ENCODE measurements around the gene DNAJC1.

Gene DNAJC1

DNA sequence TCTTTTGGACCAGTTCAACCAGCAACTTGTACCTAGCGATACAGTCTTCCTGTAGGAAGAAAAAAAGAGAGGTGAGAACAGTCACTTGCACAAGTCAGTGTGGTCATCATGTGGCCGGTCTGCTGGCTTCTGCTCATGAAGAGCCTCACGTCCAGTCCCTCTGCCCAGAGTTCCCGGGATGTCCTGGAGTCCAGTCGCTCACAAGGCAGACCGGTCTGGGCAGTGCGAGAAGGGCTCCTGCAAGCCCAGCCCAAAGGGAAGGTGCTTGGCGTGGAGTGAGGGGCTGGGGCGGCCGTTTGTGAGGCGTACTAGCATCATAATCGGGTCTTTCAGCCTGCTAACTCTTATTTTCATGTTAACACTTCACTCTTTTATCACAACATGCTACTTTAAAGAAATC, 246.8 kb downstream of the DNAJC1 start:
- DNase-seq: no peak

DNA sequence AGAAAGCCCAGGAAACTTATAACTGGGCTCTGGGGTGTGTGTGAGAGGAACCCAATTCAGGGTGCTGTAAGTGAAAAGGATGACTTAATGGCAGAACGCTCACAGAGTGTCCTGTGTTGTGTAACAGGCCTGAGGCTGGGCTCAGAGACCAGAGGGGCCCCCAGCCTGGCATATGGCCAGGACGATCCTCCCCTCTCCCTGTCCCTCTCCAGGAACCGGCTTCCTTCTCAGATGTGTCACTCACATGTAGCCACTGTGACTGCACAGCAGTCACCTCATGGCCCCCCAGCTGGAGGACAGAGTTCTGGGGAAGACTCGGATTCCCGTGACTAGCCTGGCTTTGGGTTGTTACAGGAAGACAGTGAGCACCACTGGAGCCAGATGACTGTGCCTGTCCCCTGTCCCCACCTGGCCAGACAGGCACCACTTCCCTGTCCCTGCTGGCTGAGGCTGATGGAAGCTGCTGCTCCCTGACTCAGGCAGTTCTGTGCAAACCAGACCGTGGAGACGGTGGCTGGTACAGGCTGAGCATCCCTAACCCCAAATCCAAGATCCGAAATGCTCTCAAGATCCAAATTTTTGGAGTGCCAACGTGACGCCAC, 249.0 kb downstream of the DNAJC1 start:
- peak; percentile 24 for DNase-seq

- DNase-seq: no peak
Measured at GRCh38 chr10:21753497-21754270, 249.8 kb downstream of the DNAJC1 start.

- DNase-seq: no peak
Measured at GRCh38 chr10:21751341-21752310, 251.9 kb downstream of the DNAJC1 start.

DNA sequence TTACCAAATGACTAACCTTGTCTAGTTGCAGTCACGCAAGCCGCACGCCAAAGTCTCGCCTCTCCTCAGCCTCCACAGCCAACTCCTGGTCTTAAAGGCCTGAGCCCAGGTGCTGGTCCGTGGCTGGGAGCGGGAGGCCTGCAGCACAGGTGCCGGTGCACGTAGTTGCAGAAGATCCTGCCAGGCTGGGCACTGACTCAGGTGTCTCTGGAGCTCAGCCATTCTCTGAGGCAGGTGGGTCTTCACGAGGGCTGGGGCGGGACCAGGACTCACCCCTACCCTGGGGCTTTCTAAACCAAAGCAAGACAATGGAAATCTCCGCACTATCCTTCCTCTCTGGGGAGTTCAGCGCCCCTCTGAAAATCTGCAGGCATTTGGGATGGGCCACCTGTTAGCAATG, 253.1 kb downstream of the DNAJC1 start:
- no peak for DNase-seq

DNA sequence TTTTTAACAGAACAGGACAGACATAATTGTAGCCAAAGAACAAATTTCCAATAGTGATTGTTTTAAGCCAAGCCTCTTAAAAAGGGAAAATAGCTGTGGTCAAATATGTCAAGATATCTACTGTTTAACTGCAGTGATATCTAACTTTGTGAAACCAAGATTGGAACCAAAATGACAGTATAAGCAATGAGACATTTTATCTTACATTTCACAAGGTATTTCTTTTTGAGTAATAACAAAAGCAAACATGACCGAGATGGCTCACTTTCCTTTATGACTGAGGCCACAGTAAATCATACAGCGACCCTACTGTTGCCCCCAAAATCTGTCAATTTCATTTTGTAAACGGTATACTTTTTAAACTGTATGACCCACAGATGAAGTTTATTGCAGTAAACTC, 253.7 kb downstream of the DNAJC1 start:
- DNase-seq: no peak

DNA sequence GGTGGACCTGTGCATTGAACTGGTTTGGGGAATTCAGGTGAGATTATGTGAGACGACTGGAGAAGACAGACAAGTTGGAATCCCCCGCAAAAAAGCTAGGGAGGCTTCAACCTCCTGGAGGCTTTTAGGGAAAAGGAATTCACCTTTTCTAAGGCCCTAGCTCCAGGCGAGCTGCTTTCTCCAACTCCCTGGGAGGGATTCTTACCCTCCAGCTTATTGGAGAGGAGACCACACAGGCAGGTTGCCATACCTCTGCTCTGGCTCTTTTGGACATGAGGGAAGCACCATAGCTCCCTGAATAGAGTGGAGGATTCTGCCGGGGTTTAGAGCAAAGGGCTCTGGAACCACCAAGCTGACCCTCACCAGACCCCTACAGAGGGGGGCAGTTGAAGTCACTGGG, 255.7 kb downstream of the DNAJC1 start:
- DNase-seq: no peak

DNA sequence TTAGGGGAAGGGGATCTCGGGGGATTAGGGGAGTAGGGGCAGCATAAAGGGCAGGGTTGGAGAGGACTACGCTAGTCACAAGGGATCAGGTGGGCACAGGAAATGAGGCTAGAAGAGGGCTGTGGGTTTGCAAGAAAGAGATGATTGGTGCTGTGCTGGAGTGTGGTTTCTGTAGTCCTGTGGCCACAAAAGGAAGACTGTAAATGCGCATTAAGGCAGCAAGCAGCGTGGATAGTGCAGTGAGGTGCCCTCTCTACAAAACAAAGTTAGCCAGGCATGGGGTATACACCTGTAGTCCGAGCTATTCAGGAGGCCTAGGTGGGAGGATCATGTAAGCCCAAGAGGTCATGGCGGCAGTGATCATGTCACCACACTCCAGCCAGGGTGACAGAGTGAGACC, 257.4 kb downstream of the DNAJC1 start:
- no peak for DNase-seq

DNA sequence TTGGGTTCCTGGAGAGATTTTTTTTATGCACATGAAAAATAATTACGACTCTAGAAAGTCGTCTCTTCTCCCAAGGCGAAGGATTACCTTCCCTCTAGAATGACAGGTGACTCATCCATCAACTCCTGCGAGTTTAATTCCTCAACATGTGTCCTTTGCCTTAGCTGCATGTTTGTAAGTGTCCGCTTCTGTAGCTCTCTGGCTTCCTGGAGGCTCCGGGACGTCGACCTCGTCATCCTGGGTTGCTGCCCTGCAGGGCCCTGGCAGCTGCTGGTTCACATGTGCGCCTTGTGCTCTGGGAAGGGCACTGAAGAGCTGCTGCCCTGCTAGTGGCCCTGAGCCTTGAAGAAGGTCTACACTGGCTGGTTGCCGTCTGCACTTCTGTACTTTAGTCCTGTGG, 259.3 kb downstream of the DNAJC1 start:
- no peak for DNase-seq

DNA sequence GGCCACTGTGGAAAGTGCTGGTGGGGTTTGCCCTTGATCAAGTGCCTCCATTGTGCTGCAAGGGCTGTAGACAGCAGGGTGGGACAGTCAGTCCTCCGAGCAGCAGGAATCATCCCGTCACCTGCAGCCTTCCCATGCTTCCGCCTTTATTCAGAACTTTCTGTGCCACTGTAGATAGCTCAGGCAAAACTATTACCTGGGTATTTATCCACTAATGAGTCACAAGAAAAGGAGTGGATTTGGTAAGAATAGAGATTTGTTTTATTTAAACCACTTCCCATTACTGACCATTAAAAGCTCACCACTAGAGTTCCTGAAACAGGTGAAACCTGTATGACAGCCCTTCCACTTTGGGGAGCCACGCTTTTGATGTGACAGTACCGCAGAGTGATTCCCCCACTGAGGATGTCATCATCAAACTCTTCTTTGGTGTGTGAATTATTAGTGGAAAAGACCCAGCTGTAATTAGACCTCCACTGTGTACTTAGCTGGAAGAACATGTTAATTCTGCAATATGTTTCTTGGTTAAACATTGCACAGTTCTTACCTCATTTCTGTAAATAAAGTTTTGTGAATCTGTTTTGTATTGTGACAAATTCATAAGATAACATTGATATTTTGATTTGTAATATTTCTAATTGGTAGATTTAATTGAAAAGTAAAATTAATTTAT, 260.7 kb downstream of the DNAJC1 start:
- no peak for DNase-seq

GRCh38 chr10:21740989-21741388, 262.5 kb downstream of the DNAJC1 start:
- no peak for DNase-seq

DNA sequence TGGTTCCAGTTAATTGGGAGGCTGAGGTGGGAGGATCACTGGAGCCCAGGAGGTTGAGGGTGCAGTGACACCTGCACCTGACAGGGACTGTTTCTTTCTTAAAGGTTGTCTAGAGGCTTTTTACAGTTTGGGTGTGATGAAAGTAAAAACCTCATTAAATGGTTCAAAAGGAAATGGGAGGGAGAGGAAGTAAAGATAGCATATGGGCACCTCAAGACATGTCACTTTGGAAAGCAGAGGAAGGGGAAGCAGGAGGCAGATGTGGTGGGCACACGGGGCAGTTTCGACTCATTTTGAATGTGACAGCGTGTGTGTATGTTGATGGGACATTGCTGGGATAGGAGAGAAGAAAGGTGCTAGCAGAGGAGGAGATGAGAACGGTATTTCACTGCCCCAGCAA, 266.4 kb downstream of the DNAJC1 start:
- DNase-seq: no peak

DNA sequence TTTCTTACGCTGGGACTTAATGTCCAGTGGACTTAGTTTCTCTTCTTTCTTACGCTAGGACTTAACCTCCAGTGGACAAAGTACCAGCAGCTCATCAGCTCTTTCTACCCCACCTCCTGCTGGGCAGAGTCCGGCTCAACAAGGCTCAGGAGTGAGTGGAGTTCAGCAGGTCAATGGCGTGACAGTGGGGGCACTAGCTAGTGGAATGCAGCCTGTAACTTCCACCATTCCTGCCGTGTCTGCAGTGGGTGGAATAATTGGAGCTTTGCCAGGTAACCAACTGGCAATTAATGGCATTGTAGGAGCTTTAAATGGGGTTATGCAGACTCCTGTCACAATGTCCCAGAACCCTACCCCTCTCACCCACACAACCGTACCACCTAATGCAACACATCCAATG, 269.8 kb downstream of the DNAJC1 start:
- no peak for DNase-seq

DNA sequence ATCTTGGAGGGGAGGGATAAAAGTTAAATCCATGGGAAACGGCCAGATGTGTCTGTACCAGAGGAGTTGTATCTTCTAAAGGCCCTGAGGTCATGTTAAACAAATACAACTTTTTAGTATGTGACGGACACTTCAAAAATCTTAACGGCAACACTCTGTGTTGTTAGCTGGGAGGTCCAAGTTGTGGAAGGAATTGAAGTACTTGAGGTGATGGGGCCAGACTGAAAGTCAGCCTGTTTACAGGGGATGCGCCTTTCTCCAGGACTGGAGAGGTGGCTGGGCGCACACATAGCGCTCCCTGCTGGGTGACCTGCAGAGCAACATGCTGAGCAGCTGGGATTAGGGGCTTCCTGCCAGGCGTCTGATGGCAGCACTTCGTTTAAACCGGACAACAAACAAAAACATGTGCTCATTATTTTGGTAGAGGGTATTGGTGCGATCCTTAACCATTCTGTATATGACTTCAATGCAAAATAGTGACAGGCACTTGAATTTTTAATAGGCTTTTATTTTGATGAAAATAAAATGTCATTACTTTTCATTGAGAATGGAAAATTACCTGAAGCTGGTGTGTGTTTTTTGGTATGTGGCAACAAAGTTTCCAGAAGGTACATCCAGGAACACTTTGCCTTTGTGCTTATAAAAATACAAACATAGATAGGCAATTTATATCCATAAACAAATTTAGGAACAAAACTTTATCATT, 271.3 kb downstream of the DNAJC1 start:
- peak; percentile 67 for DNase-seq

- DNase-seq: no peak
Measured at GRCh38 chr10:21728618-21729017, 274.9 kb downstream of the DNAJC1 start.

GRCh38 chr10:21727452-21728168, 275.9 kb downstream of the DNAJC1 start:
- peak; percentile 41 for DNase-seq

DNA sequence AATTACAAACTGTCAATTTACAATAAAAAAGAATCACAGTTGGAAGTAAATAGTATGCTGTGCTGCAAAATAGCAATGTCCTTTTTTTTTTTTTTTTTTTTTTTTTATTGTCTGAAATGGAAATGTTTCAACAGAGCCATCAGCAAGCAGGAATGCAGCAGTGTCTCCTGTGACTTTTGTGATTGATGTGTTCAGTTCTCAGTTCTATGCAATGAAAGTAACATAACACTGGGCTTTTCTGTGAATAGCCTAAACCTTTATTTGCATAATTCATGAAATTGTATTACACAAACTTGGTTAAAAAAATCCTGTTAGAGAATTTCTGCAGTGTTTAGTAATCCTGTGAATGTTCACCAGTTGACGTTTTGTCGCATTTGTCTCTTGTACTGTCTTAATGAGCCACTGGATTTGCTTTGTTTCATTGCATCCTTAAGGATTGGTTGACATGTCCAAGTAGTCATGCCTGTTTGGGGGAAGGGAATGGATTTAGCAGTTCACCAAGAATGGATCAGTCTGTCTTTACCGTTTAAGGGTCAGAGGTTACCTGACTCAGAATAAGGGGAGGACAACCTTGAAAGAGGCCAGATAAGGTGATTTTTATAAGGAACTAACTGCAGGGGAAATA, 276.8 kb downstream of the DNAJC1 start:
- DNase-seq: peak; percentile 57

DNA sequence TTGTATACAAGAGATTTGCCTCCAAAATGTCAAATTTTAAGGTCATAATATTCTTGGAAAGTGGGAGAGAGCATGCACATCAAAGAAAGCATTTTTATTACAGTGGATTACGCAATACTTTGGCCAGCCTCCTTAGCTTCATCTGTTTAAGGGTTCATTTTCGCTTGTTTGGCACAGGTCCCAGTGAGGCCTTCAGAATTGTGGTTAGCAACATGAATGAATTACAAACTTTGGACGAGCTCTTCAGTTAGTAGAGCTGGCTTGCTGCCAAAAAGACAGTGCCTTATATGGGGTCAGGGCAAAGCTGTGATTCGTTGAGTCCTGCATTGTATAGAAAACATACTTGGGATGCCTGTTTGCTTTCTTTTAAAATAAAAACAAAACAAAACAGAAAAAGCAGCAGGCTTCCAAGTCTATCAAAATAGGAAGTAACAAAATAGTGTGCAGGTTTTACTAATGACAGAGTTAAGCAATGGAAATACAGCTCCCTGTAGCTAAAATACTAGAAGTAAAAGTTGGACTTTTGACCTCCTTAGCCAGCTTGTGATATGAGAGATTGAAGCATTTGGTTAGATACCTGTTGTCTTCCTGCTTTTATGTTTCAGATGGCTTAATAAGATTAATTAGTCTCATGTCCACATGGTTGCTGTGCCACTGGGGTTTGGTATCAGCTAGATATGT, 278.7 kb downstream of the DNAJC1 start:
- peak; percentile 100 for DNase-seq

DNA sequence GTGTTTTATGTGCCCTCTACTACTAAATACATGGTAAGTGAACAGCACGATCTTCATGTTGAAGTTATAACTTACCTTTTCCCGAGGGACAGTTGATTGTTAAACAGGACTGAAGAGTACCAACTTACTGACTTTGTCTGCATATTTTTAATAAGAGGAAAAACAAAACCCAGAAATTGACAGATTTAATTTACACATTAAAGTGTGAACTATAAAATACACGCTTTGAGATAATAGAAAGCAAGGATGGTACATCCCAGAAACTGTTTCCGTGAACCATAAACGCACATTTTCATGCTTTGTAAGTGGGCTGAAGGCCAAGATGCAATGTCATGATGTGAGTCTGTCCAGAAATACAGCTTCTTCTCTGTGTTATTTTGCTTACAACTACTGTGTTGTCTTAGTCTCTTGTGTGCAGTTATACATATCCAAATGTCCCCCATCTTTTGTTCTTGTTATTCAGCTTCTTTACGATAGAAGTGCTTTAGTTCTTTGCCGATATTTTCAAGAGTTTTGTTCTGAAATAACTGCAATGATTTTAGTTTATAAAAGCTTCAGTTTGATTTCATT, 279.4 kb downstream of the DNAJC1 start:
- peak; percentile 31 for DNase-seq

GRCh38 chr10:21722209-21722608, 281.3 kb downstream of the DNAJC1 start:
- no peak for DNase-seq

Data from fibroblast of skin of right biceps (primary cell).